ENCODE results near the gene KDM3A. TPM values are rescaled to one million over a fixed set of nuclear protein-coding genes. Genes with fewer than 3 reads are reported as not detected.

KDM3A gene
- total RNA-seq (2014; rRNA removed; shearing (Covaris generic); ENCODE audit: low replicate concordance), result 28.3 and 37.4 TPM in 2 replicates

- in situ Hi-C loops (cut with HindIII; ENCODE audit: low pct_unique_long_range_greater_than_20kb, low sequenced_read_pairs), result no loop called here
- peak; percentile 100 for DNase-seq (ENCODE audit: low read depth)
Measured at GRCh38 chr2:86440631-86441391, at the start of gene KDM3A. KDM3A (plus strand) TSS chr2:86441371; CDS start chr2:86442048, 677 bp downstream.

- in situ Hi-C loops (cut with HindIII; ENCODE audit: low pct_unique_long_range_greater_than_20kb, low sequenced_read_pairs), result no loop called here
- DNase-seq (ENCODE audit: low read depth), result no peak
Measured at GRCh38 chr2:86392873-86393518, 48.2 kb upstream of the KDM3A start.

- peak; percentile 50 for DNase-seq (ENCODE audit: low read depth)
- in situ Hi-C loops (cut with HindIII; ENCODE audit: low pct_unique_long_range_greater_than_20kb, low sequenced_read_pairs), result no loop called here
Measured at GRCh38 chr2:86393521-86394491, 47.4 kb upstream of the KDM3A start.

- no peak for DNase-seq (ENCODE audit: low read depth)
- in situ Hi-C loops (cut with HindIII; ENCODE audit: low pct_unique_long_range_greater_than_20kb, low sequenced_read_pairs), result no loop called here
Measured at GRCh38 chr2:86396291-86396785, 44.8 kb upstream of the KDM3A start.

GRCh38 chr2:86397986-86398385 is 43.2 kb upstream of the KDM3A start:
- no peak for DNase-seq (ENCODE audit: low read depth)
- in situ Hi-C loops (cut with HindIII; ENCODE audit: low pct_unique_long_range_greater_than_20kb, low sequenced_read_pairs), result no loop called here

- DNase-seq (ENCODE audit: low read depth), result no peak
- in situ Hi-C loops (cut with HindIII; ENCODE audit: low pct_unique_long_range_greater_than_20kb, low sequenced_read_pairs), result no loop called here
Measured at GRCh38 chr2:86398500-86399474, 42.4 kb upstream of the KDM3A start.

- in situ Hi-C loops (cut with HindIII; ENCODE audit: low pct_unique_long_range_greater_than_20kb, low sequenced_read_pairs), result no loop called here
- no peak for DNase-seq (ENCODE audit: low read depth)
Measured at GRCh38 chr2:86400321-86400720, 40.9 kb upstream of the KDM3A start.

GRCh38 chr2:86410581-86410980 is 30.6 kb upstream of the KDM3A start:
- DNase-seq (ENCODE audit: low read depth), result no peak
- in situ Hi-C loops (cut with HindIII; ENCODE audit: low pct_unique_long_range_greater_than_20kb, low sequenced_read_pairs), result no loop called here

- in situ Hi-C loops (cut with HindIII; ENCODE audit: low pct_unique_long_range_greater_than_20kb, low sequenced_read_pairs), result no loop called here
- DNase-seq (ENCODE audit: low read depth), result no peak
Measured at GRCh38 chr2:86411396-86411795, 29.8 kb upstream of the KDM3A start.

- in situ Hi-C loops (cut with HindIII; ENCODE audit: low pct_unique_long_range_greater_than_20kb, low sequenced_read_pairs), result no loop called here
- no peak for DNase-seq (ENCODE audit: low read depth)
Measured at GRCh38 chr2:86412007-86412406, 29.2 kb upstream of the KDM3A start.

- in situ Hi-C loops (cut with HindIII; ENCODE audit: low pct_unique_long_range_greater_than_20kb, low sequenced_read_pairs), result no loop called here
Measured at GRCh38 chr2:86413296-86414094, 27.7 kb upstream of the KDM3A start.

GRCh38 chr2:86414996-86415395 is 26.2 kb upstream of the KDM3A start:
- in situ Hi-C loops (cut with HindIII; ENCODE audit: low pct_unique_long_range_greater_than_20kb, low sequenced_read_pairs), result no loop called here
- DNase-seq (ENCODE audit: low read depth), result no peak

More at GRCh38 chr2:86413296-86414094, 27.7 kb upstream of the KDM3A start:
- DNase-seq (ENCODE audit: low read depth), result no peak

- in situ Hi-C loops (cut with HindIII; ENCODE audit: low pct_unique_long_range_greater_than_20kb, low sequenced_read_pairs), result no loop called here
- no peak for DNase-seq (ENCODE audit: low read depth)
Measured at GRCh38 chr2:86416146-86416545, 25.0 kb upstream of the KDM3A start.

GRCh38 chr2:86417961-86418360 is 23.2 kb upstream of the KDM3A start:
- no peak for DNase-seq (ENCODE audit: low read depth)
- in situ Hi-C loops (cut with HindIII; ENCODE audit: low pct_unique_long_range_greater_than_20kb, low sequenced_read_pairs), result no loop called here

- DNase-seq (ENCODE audit: low read depth), result no peak
- in situ Hi-C loops (cut with HindIII; ENCODE audit: low pct_unique_long_range_greater_than_20kb, low sequenced_read_pairs), result no loop called here
Measured at GRCh38 chr2:86420913-86421312, 20.3 kb upstream of the KDM3A start.

- no peak for DNase-seq (ENCODE audit: low read depth)
- in situ Hi-C loops (cut with HindIII; ENCODE audit: low pct_unique_long_range_greater_than_20kb, low sequenced_read_pairs), result no loop called here
Measured at GRCh38 chr2:86426271-86426670, 14.9 kb upstream of the KDM3A start.

GRCh38 chr2:86429335-86429734 is 11.8 kb upstream of the KDM3A start:
- in situ Hi-C loops (cut with HindIII; ENCODE audit: low pct_unique_long_range_greater_than_20kb, low sequenced_read_pairs), result no loop called here
- no peak for DNase-seq (ENCODE audit: low read depth)

Data from Caki2 (cell line).